Putamen (tissue), 1 donor: ENCODE data around the gene LAMTOR4.

Experiments
- DNase-seq: peaks from one replicate; pipeline ENCODE4 v3.0.0-alpha.2; 2016; ENCODE audit warnings: low spot score

Gene LAMTOR4

DNA sequence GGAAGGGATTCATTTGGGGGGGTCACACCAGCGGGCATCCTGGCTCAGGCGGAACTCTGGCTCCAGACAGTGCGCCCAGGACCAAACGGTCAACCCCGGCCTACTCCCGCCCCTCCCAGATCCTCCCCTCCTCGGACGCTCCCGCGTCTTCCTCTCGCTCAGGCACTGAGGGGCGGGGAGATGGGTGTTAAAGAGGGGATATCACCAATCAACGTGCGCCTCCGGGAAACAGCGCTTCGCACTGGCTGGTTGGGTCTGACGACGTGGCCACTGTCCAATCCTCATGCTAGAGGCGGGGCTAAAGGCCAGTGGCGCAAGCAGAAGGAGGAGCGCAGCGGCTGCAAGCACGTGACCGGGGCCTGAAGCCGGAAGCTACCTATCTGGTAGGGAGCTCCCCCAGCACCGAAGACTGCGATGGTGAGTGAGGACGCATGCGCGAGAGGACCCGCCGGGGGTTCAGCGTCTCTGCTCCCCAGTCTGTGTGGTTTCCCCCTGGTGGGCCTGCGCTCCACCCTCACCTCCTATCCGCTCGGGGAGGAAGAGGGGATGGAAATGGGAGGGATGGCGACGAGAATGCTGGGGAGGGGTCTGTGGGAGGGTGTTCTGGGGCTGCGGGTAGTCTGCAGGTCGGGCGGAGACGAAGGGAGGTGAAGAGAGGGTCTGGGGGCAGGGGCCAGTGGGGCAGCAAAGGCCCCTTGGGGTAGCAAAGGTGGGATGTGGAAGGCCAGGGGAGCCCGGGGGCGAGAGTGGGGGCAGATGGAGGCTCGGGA lies at the start of gene LAMTOR4:
Gene LAMTOR4, plus strand, starts transcription at position 360 of the 770 bp plus-strand sequence. Its CDS starts 55 bp downstream, at position 415.
- DNase-seq: peak; percentile 100

DNA sequence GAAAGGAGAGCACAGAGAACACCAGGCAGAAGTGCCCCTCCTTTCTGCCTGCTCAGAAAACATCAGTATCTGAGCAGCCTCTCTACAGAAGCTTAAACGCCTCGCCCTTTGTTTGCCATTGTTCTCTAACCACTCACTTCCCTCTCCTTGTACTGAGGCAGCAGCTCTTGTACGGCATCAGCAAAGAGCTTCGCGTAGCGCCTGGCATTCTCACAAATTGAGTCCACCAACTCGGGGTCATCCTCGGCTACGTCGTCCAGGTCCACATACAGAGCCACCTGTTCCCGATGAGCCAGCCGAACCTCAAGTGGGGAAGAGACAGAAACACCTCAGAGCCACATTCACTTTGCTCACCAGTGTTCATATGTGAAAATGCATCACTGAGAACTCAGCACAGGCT lies 49.3 kb upstream of the LAMTOR4 start:
- no peak for DNase-seq

DNA sequence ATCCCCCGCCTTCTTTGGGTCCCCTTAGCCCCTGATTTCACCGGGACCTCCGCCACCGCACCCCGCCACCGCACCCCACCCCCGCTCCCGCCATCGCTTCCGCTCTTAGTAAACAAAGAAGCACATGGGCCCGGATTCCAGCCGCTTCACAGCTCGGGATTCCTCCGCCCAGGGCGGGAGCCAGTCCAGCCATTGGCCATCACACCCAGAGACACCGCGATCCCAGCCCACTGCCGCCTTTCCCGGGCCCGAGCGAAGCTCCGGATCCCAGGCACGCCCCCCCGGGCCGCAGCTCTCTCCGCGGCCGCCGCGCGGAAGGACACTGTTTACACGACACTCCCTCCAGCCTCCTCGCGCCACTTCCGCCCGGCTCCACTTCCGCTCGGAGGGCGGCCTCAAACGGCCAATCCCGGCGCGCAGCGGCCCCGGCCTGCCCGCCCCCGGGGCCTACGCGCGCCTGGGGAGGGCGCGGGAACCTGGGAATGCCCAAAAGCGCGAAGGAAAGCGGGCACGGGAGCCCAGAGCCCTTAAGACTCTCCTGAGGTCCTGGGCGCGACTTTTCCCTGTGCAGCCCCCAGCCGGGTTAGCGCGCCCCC lies 48.2 kb upstream of the LAMTOR4 start:
- DNase-seq: peak; percentile 94

DNA sequence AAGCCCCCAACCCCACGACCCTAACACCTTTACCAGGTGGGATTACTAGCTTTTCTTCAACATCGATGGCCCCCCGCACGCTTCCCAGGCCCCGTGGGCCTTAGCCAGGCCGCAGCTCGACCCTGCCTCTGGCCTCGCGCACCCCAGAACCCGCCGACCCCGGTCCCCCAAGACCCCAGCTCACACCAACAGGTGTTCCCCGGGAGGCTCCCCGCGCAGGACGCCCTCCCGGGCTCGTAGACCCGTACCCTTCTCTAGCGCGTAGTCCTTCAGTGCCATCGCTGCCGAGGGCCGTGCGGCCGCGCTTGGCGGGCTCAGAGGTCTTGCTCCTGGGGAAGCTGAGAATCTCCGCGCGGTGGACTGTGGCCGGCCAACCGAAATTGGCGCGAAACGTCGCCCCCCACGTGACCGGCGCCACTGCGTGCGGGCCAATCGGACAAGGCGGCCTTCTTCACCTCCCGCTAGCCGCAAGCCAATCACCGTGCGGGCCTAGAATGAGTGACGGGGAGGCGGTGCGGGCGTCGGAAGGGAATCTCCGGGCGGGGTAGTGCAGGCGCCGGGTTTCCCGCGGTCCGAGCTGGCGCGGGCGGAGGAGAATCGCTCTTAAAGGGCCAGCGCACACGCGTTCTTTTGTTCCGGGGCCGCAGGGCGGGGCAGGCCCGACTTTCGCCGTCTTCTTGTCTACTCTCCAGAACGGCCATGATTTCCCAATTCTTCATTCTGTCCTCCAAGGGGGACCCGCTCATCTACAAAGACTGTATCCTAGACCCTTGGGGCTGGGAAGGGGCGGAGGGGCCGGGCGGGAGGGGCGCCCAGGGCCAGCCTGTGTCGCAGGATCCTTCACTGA lies 47.5 kb upstream of the LAMTOR4 start, which contains the start of the genes AP4M1 and MCM7:
Gene AP4M1, plus strand, starts transcription at position 628 of the 847 bp plus-strand sequence. Its CDS starts 72 bp downstream, at position 700.
Gene MCM7, minus strand, starts transcription at position 382 of the 847 bp plus-strand sequence. Its CDS starts 103 bp downstream, at position 279.
- DNase-seq: peak; percentile 99

DNA sequence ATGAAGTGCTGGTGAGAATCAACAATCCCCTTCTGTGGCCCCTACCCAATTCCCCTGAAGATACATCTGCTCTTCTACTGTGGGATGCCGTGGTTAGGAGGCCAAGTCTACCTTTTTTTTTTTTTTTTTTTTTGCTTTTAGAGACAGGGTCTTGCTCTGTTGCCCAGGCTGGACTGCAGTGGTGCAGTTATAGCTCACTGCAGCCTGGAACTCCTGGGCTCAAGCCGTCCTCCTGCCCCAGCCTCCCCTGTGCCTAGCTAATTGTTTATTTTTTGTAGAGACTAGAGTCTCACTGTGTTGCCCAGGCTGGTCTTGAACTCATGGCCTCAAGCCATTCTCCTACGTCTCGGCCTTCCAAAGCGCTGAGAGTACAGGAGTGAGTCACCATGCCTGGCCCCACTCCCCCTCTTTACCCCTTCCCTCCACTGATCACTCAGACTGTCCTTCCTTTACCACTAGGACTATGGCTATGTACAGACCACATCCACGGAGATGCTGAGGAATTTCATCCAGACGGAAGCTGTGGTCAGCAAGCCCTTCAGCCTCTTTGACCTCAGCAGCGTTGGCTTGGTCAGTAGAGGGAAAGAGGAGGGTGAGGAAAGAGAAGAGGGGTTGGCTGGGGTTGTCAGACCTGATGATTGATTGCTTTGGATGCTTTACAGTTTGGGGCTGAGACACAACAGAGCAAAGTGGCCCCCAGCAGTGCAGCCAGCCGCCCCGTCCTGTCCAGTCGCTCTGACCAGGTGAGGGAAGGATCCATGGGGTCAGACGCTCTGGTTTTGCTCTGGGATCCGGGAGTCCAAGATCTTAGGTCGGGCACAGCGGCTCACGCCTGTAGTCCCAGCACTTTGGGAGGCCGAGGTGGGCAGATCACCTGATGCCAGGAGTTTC lies 45.5 kb upstream of the LAMTOR4 start:
- no peak for DNase-seq

GRCh38 chr7:100105534-100105933 lies 43.2 kb upstream of the LAMTOR4 start:
- DNase-seq: no peak

DNA sequence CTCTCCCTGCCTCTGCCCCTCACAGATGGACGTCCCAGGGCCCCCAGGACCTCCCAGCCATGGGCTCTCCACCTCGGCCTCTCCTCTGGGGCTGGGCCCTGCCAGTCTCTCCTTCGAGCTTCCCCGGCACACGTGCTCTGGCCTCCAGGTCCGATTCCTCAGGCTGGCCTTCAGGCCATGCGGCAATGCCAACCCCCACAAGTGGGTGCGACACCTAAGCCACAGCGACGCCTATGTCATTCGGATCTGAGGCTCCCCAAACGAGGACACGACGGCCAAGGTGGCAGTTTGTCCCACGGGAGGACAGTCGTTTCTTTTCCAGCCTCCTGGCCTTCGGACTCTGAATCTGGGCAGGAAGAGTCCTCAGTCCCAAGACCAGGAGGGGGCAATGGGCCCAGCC lies 42.1 kb upstream of the LAMTOR4 start:
- no peak for DNase-seq

DNA sequence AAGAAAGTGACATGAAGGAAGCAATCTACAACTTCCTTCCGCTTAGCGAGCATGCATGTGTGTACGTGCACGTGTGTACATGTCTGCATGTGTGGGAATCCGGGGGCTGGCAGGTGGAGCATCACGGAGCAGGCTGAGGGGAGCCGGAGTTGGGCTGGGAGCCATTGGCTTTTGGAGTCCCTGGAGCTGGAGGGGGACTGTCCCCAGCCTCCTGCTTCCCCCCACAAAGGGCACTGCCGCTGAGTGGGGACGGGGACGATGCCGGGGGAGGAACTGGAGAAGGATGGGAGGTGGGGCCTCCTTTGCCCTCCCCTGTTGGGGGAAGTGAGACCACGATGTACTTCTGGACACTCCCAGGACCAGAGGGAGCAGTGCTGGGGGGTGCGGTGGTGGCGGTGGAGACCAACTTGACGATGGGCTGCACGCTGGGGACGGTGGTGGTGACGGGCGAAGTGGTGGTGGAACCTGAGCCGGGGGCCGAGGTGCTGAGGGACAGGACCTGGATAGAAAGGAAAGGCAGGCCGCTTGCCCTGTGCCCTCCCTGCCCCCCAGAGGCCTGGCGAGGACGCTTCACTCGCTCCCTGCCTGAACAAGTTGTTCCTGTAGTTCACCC lies 41.5 kb upstream of the LAMTOR4 start:
- no peak for DNase-seq

DNA sequence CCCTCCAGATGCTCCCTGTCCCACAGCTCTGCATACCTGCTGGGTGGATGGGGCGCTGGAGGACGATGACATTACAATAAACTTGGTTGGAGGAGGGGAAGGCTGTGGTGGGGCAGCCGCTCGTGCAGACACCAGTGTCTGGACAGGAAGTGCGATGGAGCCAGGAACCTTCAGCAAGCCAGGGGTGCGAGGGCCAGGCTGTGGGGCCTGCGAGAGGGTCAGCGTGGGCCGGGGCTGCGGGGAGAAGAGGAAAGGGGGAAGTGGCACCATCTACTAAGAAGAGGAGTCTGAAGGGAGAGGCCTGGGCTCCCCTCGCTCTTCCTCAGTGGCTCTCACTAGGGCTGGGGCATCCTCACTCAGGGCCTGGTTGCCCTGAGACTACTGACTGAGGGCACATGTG lies 40.8 kb upstream of the LAMTOR4 start:
- no peak for DNase-seq

DNA sequence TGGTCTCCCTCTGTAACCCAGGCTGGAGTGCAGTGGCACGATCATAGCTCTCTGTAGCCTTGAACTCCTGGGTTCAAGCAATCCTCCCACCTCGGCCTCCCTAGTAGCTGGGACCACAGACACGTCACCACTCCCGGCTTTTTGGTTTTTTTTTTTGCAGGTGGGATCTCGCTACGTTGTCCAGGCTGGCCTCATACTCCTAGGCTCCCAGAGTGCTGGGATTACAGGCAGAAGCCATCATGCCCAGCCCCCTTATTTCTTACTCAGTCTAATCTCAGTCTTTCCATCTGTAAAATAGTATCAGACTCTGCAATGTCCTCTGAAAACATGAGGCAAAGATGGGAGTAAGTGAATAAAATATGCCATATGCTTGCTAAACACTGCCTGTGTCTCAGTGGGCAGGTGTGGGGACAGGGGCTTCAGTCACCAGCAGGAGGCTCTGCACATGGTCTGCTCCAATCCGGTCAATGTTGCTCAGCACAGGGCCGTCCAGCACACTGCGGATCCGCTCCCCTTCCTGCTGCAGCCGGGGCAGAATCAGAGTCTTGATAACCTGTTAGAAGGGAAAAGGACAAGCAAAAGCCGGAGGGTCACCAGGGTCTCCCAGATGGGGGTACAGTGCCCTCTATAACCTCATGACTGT lies 39.1 kb upstream of the LAMTOR4 start:
- DNase-seq: no peak

- DNase-seq: no peak
These were observed 37.6 kb upstream of the LAMTOR4 start for GRCh38 chr7:100111156-100111555.

GRCh38 chr7:100111914-100112313 lies 36.8 kb upstream of the LAMTOR4 start:
- DNase-seq: no peak

DNA sequence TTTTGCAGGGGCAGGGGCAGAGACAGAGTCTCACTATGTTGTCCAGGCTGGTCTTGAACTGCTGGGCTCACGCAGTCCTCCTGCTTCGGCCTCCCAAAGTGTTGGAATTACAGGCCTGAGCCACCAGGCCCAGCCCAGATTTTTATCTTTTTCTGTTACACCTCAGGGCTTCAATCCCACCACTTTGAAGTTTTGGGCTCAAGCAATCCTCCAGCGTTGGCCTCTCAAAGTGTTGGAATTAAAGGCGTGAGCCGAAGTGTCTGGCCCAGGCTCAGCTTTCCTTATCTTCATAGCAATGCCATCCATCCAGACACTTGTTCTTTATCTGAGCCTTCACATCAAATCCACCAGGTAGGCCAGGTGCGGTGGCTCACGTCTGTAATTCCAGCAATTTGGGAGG lies 33.7 kb upstream of the LAMTOR4 start:
- DNase-seq: no peak

- DNase-seq: no peak
These were observed 30.2 kb upstream of the LAMTOR4 start for GRCh38 chr7:100118388-100119071.

- peak; percentile 96 for DNase-seq
These were observed 29.4 kb upstream of the LAMTOR4 start, which contains the start of the genes CNPY4 and TAF6 for GRCh38 chr7:100119072-100119969. TSS of gene CNPY4 (plus strand) at chr7:100119634. CDS start at chr7:100119745, 111 bp downstream. TSS of gene TAF6 (minus strand) at chr7:100119358. CDS start at chr7:100114209, 5,149 bp downstream.

DNA sequence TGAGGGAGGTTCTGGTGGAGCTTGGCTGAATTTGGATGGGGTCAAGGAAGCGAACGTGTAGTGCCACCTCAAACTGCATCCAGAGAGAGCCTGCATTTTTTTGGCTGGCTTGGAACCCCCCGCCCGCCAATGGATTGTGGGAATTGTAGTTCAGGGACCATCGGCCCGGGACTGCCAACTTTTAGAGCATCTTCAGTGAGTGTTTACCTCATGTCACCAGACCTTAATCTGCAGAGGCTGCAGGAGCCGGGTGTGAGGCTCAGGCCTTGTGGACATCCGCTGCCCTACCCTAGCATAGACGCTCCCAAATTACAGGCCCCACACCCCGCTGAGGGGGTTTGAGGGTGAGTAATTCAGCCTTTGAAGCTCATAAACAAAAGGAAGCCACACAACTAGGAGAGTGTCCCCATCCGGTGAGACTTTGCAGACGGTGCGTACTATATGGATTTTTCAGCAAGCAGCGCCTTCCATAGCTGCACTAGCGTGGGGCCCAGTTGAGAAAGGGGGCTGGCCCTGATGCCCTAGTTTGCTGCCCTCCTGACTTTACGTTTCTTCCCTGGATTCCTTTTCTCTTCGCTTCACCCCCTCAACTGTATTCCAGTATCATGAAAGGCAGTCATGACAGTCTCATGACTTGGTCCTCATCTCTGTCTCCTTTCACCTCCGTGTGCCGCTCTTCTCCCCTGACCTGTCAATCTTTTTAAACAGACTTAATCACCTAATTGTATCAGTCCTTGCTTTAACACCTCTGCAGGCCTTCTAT lies 28.6 kb upstream of the LAMTOR4 start:
- DNase-seq: peak; percentile 80

DNA sequence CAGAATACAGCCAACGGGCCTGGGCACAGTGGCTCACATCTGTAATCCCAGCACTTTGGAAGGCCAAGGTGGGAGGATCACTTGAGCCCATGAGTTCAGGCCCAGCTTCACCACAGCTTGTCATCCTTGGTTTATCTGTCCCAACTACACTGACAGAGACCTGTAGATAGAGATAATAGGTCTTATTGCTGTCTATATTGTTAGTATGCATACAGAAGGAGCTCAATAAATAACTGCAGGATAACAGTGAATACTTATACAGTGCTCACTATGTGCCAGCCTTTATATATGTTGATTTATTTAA lies 28.0 kb upstream of the LAMTOR4 start:
- no peak for DNase-seq

DNA sequence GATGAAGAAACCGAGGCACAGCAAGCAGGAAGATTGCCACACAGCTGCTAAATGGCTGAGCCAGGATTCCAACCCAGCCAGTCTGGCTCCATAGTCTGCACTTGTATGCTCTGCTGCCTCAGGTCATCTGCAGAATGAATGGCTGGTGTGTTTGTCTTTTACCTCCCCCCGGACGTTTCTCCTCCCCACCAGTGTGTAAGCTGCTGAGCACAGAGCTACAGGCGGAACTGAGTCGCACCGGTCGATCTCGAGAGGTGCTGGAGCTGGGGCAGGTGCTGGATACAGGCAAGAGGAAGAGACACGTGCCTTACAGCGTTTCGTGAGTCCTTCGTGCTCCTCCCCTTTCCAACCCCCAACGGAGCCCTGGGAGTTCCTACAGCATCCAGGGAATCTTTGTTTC lies 26.7 kb upstream of the LAMTOR4 start:
- no peak for DNase-seq
